Measurements from ENCODE around the gene SMS. TPM values are rescaled to one million over a fixed set of nuclear protein-coding genes. Genes with fewer than 3 reads are reported as not detected.

SMS gene
- total RNA-seq, 1 experiment from 2014 or later: 429 TPM

DNA sequence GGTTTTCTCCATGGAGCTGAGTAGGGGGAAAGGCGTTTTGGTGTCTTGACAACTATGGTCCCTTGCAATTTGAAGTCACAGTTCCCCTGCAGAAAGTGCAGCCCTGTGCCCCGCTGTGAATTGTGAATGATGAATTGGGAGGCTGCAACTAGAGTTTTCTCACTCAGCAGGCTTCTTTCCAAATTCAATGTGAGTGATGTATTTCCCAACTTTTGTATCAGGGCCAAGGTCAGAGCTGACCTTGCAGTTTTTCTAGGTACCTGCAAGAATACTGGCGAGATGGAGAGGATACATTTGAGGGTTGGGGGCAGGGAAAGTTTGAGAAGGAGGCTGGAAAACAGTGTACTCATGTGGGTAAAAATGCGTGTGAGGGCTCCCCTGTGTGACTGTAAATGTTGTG lies 103.4 kb downstream of the SMS start:
- H3K9me3 ChIP-seq (replicated peaks): no peaks in the 10 kb centered on the region
- no peaks in the 10 kb centered on the region for H3K36me3 ChIP-seq
- H3K4me1 ChIP-seq (replicated peaks): no peaks in the 10 kb centered on the region
- no peak for DNase-seq (ENCODE audit: low read depth in 1 of 2, low spot score in 2 of 2)
- no peak overlapping the region for H3K4me3 ChIP-seq
- H3K27ac ChIP-seq: no peak overlapping the region
- H3K27me3 ChIP-seq (replicated peaks): no peaks in the 10 kb centered on the region

Other genes with a start within 250 kb of the SMS start
- not detected in 2 replicates for gene SMPX, start 182.6 kb upstream of the SMS start, total RNA-seq (2014; rRNA removed; shearing (Covaris generic))
- gene MBTPS2, start 101.1 kb upstream of the SMS start, total RNA-seq (2014; rRNA removed; shearing (Covaris generic)): 7.9 and 10.1 TPM in 2 replicates
- gene YY2, start 84.7 kb upstream of the SMS start, total RNA-seq (2014; rRNA removed; shearing (Covaris generic)): 0.53 and 1.7 TPM in 2 replicates
- gene PHEX, start 91.6 kb downstream of the SMS start, total RNA-seq (2014; rRNA removed; shearing (Covaris generic)): 0.16 TPM in 1 of 2 replicates, not detected in the other